Kidney (tissue), 14 donors: ENCODE data around the gene FOSL2. TPM values are rescaled to one million over a fixed set of nuclear protein-coding genes. Genes with fewer than 3 reads are reported as not detected.

Source experiments
- DNase-seq, 5 donors: peaks; one replicate each; pipeline ENCODE4 v3.0.0-alpha.2; 2013 to 2020
- FAIRE-seq: peaks from 2 replicates; lab custom pipeline; 2012; peaks lifted over from hg19 to GRCh38; lab: Jason Lieb, UNC
- H3K27ac ChIP-seq, 2 donors: one replicate each; pipeline ENCODE4 v1.7.0; 2013; ENCODE audit warnings: low read depth in 2 of 2, low read length in 2 of 2, inconsistent platforms in 1 of 2
- H3K27me3 ChIP-seq: one replicate; pipeline ENCODE4 v1.7.1; 2013; ENCODE audit warnings: low read length, inconsistent platforms; ENCODE audit not compliant: control insufficient read depth, insufficient read depth
- H3K36me3 ChIP-seq, 3 donors: one replicate each; pipeline versions ENCODE4 v1.7.0 to v1.7.1; 2013; ENCODE audit warnings: low read length in 3 of 3, control low read depth in 1 of 3, inconsistent platforms in 1 of 3; ENCODE audit not compliant: insufficient read depth in 3 of 3, control insufficient read depth in 2 of 3
- H3K4me1 ChIP-seq, 3 donors: one replicate each; pipeline versions ENCODE4 v1.7.0 to v1.7.1; 2013; ENCODE audit warnings: low read length in 3 of 3, inconsistent platforms in 1 of 3, low read depth in 1 of 3; ENCODE audit not compliant: control insufficient read depth in 2 of 3, insufficient read depth in 2 of 3
- H3K4me3 ChIP-seq, 3 donors: one replicate each; pipeline versions ENCODE4 v1.7.0 to v1.8.1; 2013; ENCODE audit warnings: low read length in 3 of 3, control low read depth in 1 of 3, inconsistent platforms in 1 of 3
- H3K9ac ChIP-seq, 3 donors: one replicate each; pipeline versions ENCODE4 v1.7.0 to v1.7.1; 2013; ENCODE audit warnings: low read length in 3 of 3, control low read depth in 1 of 3, inconsistent platforms in 1 of 3
- H3K9me3 ChIP-seq, 3 donors: one replicate each; pipeline versions ENCODE4 v1.7.0 to v1.7.1; 2013; ENCODE audit warnings: low read length in 3 of 3, control low read depth in 1 of 3, inconsistent platforms in 1 of 3; ENCODE audit not compliant: control insufficient read depth in 2 of 3, insufficient read depth in 1 of 3
- intact Hi-C: fragments of 100-400 bp; cut with DNase I; formaldehyde crosslinking; loops from one replicate; pipeline ENCODE4 v1.11.1; 2022
- polyA plus RNA-seq: library from polyadenylated mRNA; stranded (reverse); fragments of 350-450 nt; fragmentation: Illumina TruSeq; extraction: RNeasy Lipid Tissue Mini Kit (QIAGEN cat#74804); gene quantifications from one replicate; pipeline ENCODE4 v1.2.3, GENCODE V29; 2014; ENCODE audit warnings: low read depth, low replicate concordance; ENCODE audit not compliant: insufficient read depth
- total RNA-seq: library from RNA; stranded (reverse); fragmentation: NEBNext Ultra II Directional; extraction: Animal tissue kit (Norgen Biotek cat#: 25700); gene quantifications from one replicate; pipeline ENCODE4 v1.2.1, GENCODE V29; 2021
- TF ChIP-seq, protein P1 (sequence below): IDR thresholded peaks from 3 replicates; pipeline ENCODE4 v1.5.1; 2012; ENCODE audit warnings: mild to moderate bottlenecking, moderate library complexity, borderline replicate concordance; ENCODE audit not compliant: insufficient read depth; ENCODE audit errors: extremely low read depth
- donor health status: control.
- donor health status: control.
- donor health status: control.
- donor health status: control.
- donor health status: control.
- donor health status: DM: yes; HTN: yes; CAD: no.
- donor health status: Normal renal cell carcinoma (clear cell type).

The FOSL2 gene
- total and polyA plus RNA-seq, 2 donors from 2014 or later, result 20.6 to 149 TPM

DNA sequence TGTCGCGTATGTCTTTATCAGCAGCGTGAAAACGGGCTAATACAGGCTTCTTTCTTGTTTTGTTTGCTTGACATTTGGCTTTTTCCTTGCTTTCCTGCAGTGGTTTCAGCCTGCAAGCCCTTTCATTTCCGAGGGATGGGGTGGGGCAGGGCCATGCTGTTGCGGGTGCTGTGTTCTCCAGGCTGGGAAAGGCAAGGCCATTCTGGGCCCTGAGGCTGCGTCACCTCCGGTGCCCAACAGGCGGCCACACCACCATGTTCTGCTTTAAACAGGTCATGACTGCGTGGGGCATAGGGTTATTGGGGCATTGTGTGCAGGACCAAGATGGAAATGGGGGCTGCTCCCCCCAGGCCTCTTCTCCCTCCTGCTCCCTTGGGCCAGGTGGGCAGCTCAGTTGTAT, 64.6 kb downstream of the FOSL2 start:
- TF ChIP-seq, protein P1, sequence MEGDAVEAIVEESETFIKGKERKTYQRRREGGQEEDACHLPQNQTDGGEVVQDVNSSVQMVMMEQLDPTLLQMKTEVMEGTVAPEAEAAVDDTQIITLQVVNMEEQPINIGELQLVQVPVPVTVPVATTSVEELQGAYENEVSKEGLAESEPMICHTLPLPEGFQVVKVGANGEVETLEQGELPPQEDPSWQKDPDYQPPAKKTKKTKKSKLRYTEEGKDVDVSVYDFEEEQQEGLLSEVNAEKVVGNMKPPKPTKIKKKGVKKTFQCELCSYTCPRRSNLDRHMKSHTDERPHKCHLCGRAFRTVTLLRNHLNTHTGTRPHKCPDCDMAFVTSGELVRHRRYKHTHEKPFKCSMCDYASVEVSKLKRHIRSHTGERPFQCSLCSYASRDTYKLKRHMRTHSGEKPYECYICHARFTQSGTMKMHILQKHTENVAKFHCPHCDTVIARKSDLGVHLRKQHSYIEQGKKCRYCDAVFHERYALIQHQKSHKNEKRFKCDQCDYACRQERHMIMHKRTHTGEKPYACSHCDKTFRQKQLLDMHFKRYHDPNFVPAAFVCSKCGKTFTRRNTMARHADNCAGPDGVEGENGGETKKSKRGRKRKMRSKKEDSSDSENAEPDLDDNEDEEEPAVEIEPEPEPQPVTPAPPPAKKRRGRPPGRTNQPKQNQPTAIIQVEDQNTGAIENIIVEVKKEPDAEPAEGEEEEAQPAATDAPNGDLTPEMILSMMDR, result no peak
- intact Hi-C loops, result loop anchor here (10.0 kb wide), 1 partner anchor 752 kb away; no protein-coding TSS in a partner anchor
- FAIRE-seq, result no peak
- H3K4me3 ChIP-seq, result no peak overlapping the region
- no peak for DNase-seq
- H3K9ac ChIP-seq, result no peak overlapping the region
- no peaks in the 10 kb centered on the region for H3K9me3 ChIP-seq
- no peaks in the 10 kb centered on the region for H3K36me3 ChIP-seq
- H3K4me1 ChIP-seq, result no peaks in the 10 kb centered on the region
- no peak overlapping the region for H3K27ac ChIP-seq
- no peaks in the 10 kb centered on the region for H3K27me3 ChIP-seq

DNA sequence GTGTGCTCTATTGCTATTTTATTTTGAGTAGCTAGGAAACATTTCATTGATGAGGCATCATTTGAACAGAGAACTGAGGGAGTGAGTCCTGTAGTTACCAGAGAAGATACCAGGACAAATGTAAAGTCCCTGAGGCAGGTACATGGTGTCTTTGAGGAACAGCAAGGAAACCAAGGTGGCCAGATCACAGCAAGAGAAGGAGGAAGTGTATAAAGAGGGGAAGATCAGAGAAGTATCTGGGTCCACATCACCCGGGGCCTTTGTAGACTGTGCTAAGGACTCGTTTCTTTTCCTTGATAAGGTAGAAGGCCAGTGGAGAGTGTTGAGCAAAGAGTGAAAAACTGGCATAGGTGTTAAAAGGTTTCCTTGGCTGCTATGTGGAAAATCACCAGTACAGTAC, 68.4 kb downstream of the FOSL2 start:
- DNase-seq, result no peak
- Histone ChIP-seq H3K4me3 (no peak overlapping the region), H3K4me1 (no peaks in the 10 kb centered on the region), H3K36me3 (no peaks in the 10 kb centered on the region), H3K9me3 (no peaks in the 10 kb centered on the region), H3K27me3 (no peaks in the 10 kb centered on the region), H3K27ac (no peak overlapping the region), H3K9ac (no peak overlapping the region)
- FAIRE-seq, result no peak
- TF ChIP-seq, protein P1, result no peak
- intact Hi-C loops, result no loop called here

DNA sequence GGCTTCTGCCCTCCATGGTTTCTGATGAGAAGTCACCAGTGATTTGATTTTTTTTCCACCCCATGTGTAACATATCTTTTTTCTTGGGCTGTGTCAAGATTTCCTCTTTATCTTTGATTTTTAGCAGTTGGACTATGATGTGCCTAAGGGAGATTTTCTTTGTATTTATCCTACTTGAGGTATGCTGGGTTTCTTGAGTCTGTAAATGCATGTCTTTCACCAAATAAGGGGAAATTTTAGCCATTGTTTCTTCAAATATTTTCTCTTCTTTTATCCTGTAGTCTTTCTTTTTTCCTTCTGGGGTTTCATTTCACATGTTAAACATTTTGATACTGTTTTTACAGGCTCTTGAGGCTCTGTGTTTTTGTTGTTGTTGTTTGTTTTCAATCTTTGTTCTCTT, 69.5 kb downstream of the FOSL2 start:
- Histone ChIP-seq H3K4me3 (no peak overlapping the region), H3K36me3 (no peaks in the 10 kb centered on the region), H3K4me1 (no peaks in the 10 kb centered on the region), H3K9ac (no peak overlapping the region), H3K27ac (no peak overlapping the region), H3K27me3 (no peaks in the 10 kb centered on the region), H3K9me3 (no peaks in the 10 kb centered on the region)
- FAIRE-seq (no peak), DNase-seq (no peak)
- intact Hi-C loops, result no loop called here
- TF ChIP-seq, protein P1, result no peak

DNA sequence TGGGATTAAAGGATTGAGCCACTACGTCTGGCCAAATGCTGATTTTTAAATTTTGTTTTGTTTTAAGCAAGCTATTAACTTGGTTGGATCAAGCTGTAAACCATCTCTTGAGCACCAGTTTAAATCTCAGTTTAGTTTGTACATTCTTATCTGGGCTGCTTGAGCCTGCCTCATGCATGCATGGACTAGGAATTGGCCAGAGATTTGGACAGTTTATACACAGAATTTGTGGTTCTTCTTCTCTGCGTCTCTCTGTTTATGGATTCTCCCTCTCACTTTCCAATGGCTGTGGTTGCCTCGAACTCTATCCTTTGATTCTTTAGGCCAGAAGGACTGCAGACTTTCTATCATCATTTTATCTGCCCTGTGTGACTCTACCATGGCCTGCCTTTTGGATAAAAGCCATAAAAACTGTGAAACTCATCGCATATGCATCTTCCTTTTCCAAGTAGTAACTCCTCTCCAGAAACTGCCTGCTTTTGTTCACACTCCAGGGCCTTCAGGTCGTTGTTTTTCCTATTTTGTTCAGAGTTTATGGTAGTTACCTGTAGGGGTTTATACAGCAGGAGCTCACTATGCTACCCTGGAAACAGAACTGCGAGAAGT, 70.7 kb downstream of the FOSL2 start:
- no peak for FAIRE-seq
- intact Hi-C loops, result no loop called here

More for the DNA sequence above, 70.7 kb downstream of the FOSL2 start:
- Histone ChIP-seq H3K9me3 (no peaks in the 10 kb centered on the region), H3K27ac (no peak overlapping the region), H3K9ac (no peak overlapping the region), H3K27me3 (no peaks in the 10 kb centered on the region), H3K4me3 (no peak overlapping the region), H3K4me1 (no peaks in the 10 kb centered on the region), H3K36me3 (no peaks in the 10 kb centered on the region)
- TF ChIP-seq, protein P1, result no peak
- DNase-seq, result no peak
